ENCODE measurements around the gene NPAT.

NPAT gene

GRCh38 chr11:108242422-108242821, 20.0 kb upstream of the NPAT start:
- DNase-seq, result no peak
- in situ Hi-C loops (cut with HindIII; ENCODE audit: low pct_ligation_motif_present, low sequenced_read_pairs), result no loop called here
- no peaks in the 10 kb centered on the region for H3K27me3 ChIP-seq (replicated peaks)
- TF ChIP-seq CTCF (IDR thresholded peaks at IDR 0.05; ENCODE audit: low read depth, low read length, missing control alignments), result no peak
- H3K36me3 ChIP-seq (replicated peaks), result peaks cover 13% of the 10 kb centered on the region
- no peak overlapping the region for H3K27ac ChIP-seq
- no peak overlapping the region for H3K4me3 ChIP-seq (ENCODE audit: low read depth, low read length)

- Histone ChIP-seq H3K27ac (no peak overlapping the region), H3K27me3 (replicated peaks) (no peaks in the 10 kb centered on the region), H3K4me3 (ENCODE audit: low read depth, low read length) (no peak overlapping the region), H3K36me3 (replicated peaks) (peaks cover 8% of the 10 kb centered on the region)
- no peak for DNase-seq
- in situ Hi-C loops (cut with HindIII; ENCODE audit: low pct_ligation_motif_present, low sequenced_read_pairs), result no loop called here
- TF ChIP-seq CTCF (IDR thresholded peaks at IDR 0.05; ENCODE audit: low read depth, low read length, missing control alignments), result no peak
Measured at GRCh38 chr11:108241330-108242037, 19.0 kb upstream of the NPAT start.

GRCh38 chr11:108239076-108239475, 16.6 kb upstream of the NPAT start:
- in situ Hi-C loops (cut with HindIII; ENCODE audit: low pct_ligation_motif_present, low sequenced_read_pairs), result no loop called here
- Histone ChIP-seq H3K4me3 (ENCODE audit: low read depth, low read length) (no peak overlapping the region), H3K36me3 (replicated peaks) (peaks cover 8% of the 10 kb centered on the region), H3K27me3 (replicated peaks) (no peaks in the 10 kb centered on the region), H3K27ac (no peak overlapping the region)
- TF ChIP-seq CTCF (IDR thresholded peaks at IDR 0.05; ENCODE audit: low read depth, low read length, missing control alignments), result no peak
- no peak for DNase-seq

DNA sequence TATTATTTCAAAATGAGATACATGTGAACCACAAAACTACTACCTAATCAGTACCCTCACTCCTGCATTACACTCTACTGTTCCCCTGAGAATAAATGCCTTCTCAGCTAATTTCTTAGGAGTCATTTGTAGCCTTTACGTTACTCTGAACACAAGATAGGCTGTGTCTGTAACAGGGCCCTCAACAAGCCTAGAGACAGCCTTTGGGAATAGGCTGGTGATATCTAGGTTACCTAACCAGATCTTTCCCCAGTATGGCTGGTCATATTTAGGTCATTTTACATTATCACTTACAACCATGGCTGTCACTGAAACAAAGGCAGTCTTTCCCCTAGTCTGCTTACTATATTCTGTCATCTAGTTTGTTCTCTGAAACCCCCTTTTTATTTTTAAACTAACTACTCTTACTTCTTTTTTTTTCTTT, 14.6 kb upstream of the NPAT start:
- DNase-seq, result no peak
- TF ChIP-seq CTCF (IDR thresholded peaks at IDR 0.05; ENCODE audit: low read depth, low read length, missing control alignments), result no peak
- Histone ChIP-seq H3K27ac (no peak overlapping the region), H3K36me3 (replicated peaks) (peaks cover 15% of the 10 kb centered on the region), H3K4me3 (ENCODE audit: low read depth, low read length) (no peak overlapping the region), H3K27me3 (replicated peaks) (no peaks in the 10 kb centered on the region)
- in situ Hi-C loops (cut with HindIII; ENCODE audit: low pct_ligation_motif_present, low sequenced_read_pairs), result no loop called here

GRCh38 chr11:108235633-108236032, 13.2 kb upstream of the NPAT start:
- no peak overlapping the region for H3K4me3 ChIP-seq (ENCODE audit: low read depth, low read length)
- in situ Hi-C loops (cut with HindIII; ENCODE audit: low pct_ligation_motif_present, low sequenced_read_pairs), result no loop called here
- no peak for DNase-seq
- H3K36me3 ChIP-seq (replicated peaks), result peaks cover 25% of the 10 kb centered on the region
- no peak for TF ChIP-seq CTCF (IDR thresholded peaks at IDR 0.05; ENCODE audit: low read depth, low read length, missing control alignments)
- H3K27me3 ChIP-seq (replicated peaks), result no peaks in the 10 kb centered on the region
- no peak overlapping the region for H3K27ac ChIP-seq

- Histone ChIP-seq H3K4me3 (ENCODE audit: low read depth, low read length) (no peak overlapping the region), H3K27me3 (replicated peaks) (no peaks in the 10 kb centered on the region), H3K36me3 (replicated peaks) (peaks cover 21% of the 10 kb centered on the region), H3K27ac (no peak overlapping the region)
- TF ChIP-seq CTCF (IDR thresholded peaks at IDR 0.05; ENCODE audit: low read depth, low read length, missing control alignments), result no peak
- in situ Hi-C loops (cut with HindIII; ENCODE audit: low pct_ligation_motif_present, low sequenced_read_pairs), result no loop called here
- DNase-seq, result no peak
Measured at GRCh38 chr11:108235192-108235591, 12.8 kb upstream of the NPAT start.
